ENCODE results near the gene ABCC9.

The ABCC9 gene

GRCh38 chr12:21940549-21941505 lies at the start of gene ABCC9:
Gene ABCC9 (minus strand): TSS chr12:21941426. CDS start chr12:21936674, 4,752 bp downstream.
- Mint-ChIP-seq H3K27ac (no peak within 1 kb of the TSS), H3K9me3 (peaks cover 17% of the 10 kb centered on the region), H3K36me3 (ENCODE audit: low read depth) (no peaks in the 10 kb centered on the region), H3K27me3 (peaks cover 65% of the 10 kb centered on the region), H3K4me1 (peaks cover 15% of the 10 kb centered on the region), H3K4me3 (peak within 1 kb of the TSS; percentile 61)
- ATAC-seq (peak; percentile 36), DNase-seq (peak; percentile 5)

- H3K27ac Mint-ChIP-seq: no peak overlapping the region
- H3K36me3 Mint-ChIP-seq (ENCODE audit: low read depth): no peaks in the 10 kb centered on the region
- peaks cover 3% of the 10 kb centered on the region for H3K27me3 Mint-ChIP-seq
- H3K4me3 Mint-ChIP-seq: no peak overlapping the region
- DNase-seq (no peak), ATAC-seq (no peak)
- no peaks in the 10 kb centered on the region for H3K9me3 Mint-ChIP-seq
- H3K4me1 Mint-ChIP-seq: no peaks in the 10 kb centered on the region
Observed at GRCh38 chr12:21989819-21990412, 48.7 kb upstream of the ABCC9 start.

DNA sequence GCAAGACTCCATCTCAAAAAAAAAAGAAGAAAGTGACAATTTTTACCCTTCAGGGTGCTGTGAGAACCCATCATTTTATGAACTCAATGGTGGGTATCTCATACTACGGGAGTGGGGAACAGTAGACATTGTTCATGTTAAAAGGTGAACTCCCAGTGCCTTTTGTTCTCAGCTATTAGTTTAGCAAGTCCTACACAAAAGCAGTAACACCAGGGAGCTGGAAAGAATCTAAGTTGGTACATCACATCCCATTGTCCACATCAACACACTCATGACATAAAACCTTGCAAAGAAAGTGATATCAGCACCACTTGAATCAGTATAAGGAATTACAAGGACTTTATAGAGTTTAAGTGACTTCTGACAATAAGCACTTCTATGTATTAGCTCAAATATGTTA lies 47.4 kb upstream of the ABCC9 start:
- no peak for DNase-seq
- Mint-ChIP-seq H3K4me3 (no peak overlapping the region), H3K36me3 (ENCODE audit: low read depth) (no peaks in the 10 kb centered on the region), H3K9me3 (no peaks in the 10 kb centered on the region), H3K27ac (no peak overlapping the region), H3K4me1 (no peaks in the 10 kb centered on the region), H3K27me3 (peaks cover 3% of the 10 kb centered on the region)
- no peak for ATAC-seq

GRCh38 chr12:21987755-21988154 lies 46.5 kb upstream of the ABCC9 start:
- Mint-ChIP-seq H3K36me3 (ENCODE audit: low read depth) (no peaks in the 10 kb centered on the region), H3K27me3 (peaks cover 3% of the 10 kb centered on the region), H3K9me3 (no peaks in the 10 kb centered on the region), H3K27ac (no peak overlapping the region), H3K4me3 (no peak overlapping the region), H3K4me1 (no peaks in the 10 kb centered on the region)
- ATAC-seq: no peak
- no peak for DNase-seq

DNA sequence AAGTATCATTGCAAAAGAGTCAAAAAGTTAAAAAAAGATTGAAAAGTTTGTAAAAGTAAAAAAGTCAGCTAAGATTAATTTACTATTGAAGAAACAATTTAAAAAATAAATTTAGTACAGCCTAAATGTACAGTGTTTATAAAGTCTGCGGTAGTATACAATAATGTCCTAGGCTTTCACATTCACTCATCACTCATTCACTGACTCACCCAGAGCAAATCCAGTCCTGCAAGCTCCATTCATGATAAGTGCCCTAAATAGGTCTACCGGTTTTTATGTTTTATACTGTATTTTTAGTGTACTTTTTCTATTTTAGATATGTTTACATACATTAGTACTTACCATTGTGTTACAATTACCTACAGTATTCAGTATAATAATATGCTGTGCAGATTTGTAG lies 43.9 kb upstream of the ABCC9 start:
- H3K9me3 Mint-ChIP-seq: no peaks in the 10 kb centered on the region

DNA sequence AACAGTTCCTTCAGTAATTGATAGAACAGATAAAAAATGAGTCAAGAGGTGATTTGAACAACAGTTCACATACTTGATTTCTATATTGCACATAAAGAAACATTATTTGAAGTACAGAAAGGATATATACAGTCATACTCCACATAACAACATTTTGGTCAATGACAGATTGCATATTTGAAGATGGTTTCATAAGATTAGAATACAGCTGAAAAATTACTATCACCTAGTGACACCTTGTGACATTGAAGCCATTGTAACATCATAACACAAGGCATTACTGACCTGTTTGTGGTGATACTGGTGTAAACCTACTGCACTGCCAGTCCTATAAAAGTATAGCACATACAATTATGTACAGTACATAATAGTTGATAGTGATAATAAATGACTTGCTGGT lies 43.1 kb upstream of the ABCC9 start:
- H3K4me3 Mint-ChIP-seq: no peak overlapping the region
- no peaks in the 10 kb centered on the region for H3K36me3 Mint-ChIP-seq (ENCODE audit: low read depth)
- H3K27me3 Mint-ChIP-seq: peaks cover 18% of the 10 kb centered on the region
- H3K4me1 Mint-ChIP-seq: no peaks in the 10 kb centered on the region
- no peak overlapping the region for H3K27ac Mint-ChIP-seq
- ATAC-seq (no peak), DNase-seq (no peak)
- H3K9me3 Mint-ChIP-seq: no peaks in the 10 kb centered on the region

More for the DNA sequence above, 43.9 kb upstream of the ABCC9 start:
- no peaks in the 10 kb centered on the region for H3K36me3 Mint-ChIP-seq (ENCODE audit: low read depth)
- no peak for DNase-seq
- no peak overlapping the region for H3K27ac Mint-ChIP-seq
- no peak overlapping the region for H3K4me3 Mint-ChIP-seq
- peaks cover 16% of the 10 kb centered on the region for H3K27me3 Mint-ChIP-seq
- no peak for ATAC-seq
- H3K4me1 Mint-ChIP-seq: no peaks in the 10 kb centered on the region

DNA sequence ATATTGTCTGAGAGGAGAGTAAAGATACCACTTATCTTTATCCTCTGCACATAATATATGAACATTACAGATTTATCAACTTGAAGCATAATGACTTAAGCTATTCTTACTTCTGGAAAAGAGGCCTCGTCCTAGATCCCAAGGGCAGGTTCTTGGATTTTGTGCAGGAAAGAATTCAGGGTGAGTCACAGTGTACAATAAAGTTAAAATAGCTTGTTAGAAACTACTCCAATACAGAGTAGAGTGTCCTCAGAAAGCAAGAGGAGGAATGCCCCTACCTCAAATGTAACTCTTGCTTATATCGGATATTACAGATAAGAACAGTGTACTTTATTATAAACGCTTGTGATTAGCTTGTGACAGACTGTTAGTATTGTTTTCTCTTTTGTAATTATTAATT lies 41.9 kb upstream of the ABCC9 start:
- peaks cover 21% of the 10 kb centered on the region for H3K27me3 Mint-ChIP-seq
- ATAC-seq (no peak), DNase-seq (no peak)
- no peaks in the 10 kb centered on the region for H3K4me1 Mint-ChIP-seq
- no peak overlapping the region for H3K4me3 Mint-ChIP-seq
- H3K9me3 Mint-ChIP-seq: no peaks in the 10 kb centered on the region
- no peaks in the 10 kb centered on the region for H3K36me3 Mint-ChIP-seq (ENCODE audit: low read depth)
- H3K27ac Mint-ChIP-seq: no peak overlapping the region

GRCh38 chr12:21980544-21980943 lies 39.3 kb upstream of the ABCC9 start:
- H3K36me3 Mint-ChIP-seq (ENCODE audit: low read depth): no peaks in the 10 kb centered on the region
- H3K9me3 Mint-ChIP-seq: no peaks in the 10 kb centered on the region
- no peak overlapping the region for H3K27ac Mint-ChIP-seq
- H3K4me1 Mint-ChIP-seq: no peaks in the 10 kb centered on the region
- H3K4me3 Mint-ChIP-seq: no peak overlapping the region
- no peak for DNase-seq
- H3K27me3 Mint-ChIP-seq: peaks cover 19% of the 10 kb centered on the region
- no peak for ATAC-seq

DNA sequence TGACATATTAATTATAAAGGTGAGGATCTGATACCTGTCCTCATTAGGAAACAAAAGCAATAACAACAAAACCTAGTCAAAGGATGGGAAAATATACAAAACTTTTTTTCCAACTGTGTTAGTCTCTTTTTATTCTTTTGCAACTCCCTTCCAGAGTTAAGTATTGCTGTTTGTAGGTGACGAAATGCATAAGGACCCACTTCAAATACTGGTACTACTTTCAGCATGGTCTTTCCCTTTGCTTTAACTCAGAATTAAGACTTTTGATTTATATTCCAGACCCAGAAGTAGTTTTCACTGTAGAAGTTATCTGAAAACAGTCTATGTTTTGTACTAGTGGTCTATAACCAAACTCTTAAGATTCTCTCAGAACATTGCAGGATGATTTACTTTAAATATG lies 34.1 kb upstream of the ABCC9 start:
- Mint-ChIP-seq H3K9me3 (no peaks in the 10 kb centered on the region), H3K4me1 (no peaks in the 10 kb centered on the region), H3K36me3 (ENCODE audit: low read depth) (no peaks in the 10 kb centered on the region), H3K27me3 (peaks cover 7% of the 10 kb centered on the region), H3K4me3 (no peak overlapping the region), H3K27ac (no peak overlapping the region)
- ATAC-seq (no peak), DNase-seq (no peak)

DNA sequence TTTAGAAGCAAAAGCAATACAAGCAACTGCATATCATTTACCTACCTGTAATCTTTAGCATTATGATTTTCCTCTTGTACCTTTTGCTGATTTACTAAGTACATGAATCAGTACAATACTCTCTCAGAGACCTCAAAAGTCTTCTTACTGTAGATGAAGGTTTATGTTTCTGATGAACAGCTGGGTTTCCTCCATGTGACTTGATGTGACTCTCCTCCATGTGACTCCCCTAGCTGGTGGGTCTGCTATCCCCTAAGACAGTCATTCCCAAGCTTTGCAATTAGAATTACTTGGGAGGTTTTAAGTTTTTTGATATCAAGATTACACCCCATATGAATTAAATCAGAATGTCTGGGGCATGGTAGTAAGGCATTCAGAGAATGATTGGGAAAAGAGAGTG lies 32.0 kb upstream of the ABCC9 start:
- Mint-ChIP-seq H3K36me3 (ENCODE audit: low read depth) (no peaks in the 10 kb centered on the region), H3K4me3 (no peak overlapping the region), H3K4me1 (no peaks in the 10 kb centered on the region), H3K9me3 (no peaks in the 10 kb centered on the region), H3K27ac (no peak overlapping the region), H3K27me3 (peaks cover 2% of the 10 kb centered on the region)
- no peak for ATAC-seq
- DNase-seq: no peak

DNA sequence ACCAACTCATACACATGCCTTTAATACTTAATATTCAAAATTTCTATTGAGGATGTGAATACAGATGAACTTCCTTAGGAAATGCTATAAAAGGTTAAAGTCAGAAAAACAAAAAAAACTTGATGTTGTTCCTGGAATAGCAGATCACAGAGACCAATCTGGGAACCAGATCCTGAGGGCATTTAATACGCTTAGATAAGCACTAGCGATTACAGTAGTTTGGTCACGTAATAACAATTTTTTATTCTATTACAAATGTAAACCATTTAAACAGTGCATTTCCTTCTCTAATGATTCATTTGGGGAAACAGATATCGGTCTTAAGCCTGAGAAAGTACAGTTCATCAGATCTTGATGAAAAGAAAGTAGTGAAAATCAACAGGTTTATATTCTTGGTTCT lies 30.8 kb upstream of the ABCC9 start:
- ATAC-seq: no peak
- no peaks in the 10 kb centered on the region for H3K36me3 Mint-ChIP-seq (ENCODE audit: low read depth)
- no peak overlapping the region for H3K4me3 Mint-ChIP-seq
- H3K4me1 Mint-ChIP-seq: no peaks in the 10 kb centered on the region
- peaks cover 2% of the 10 kb centered on the region for H3K27me3 Mint-ChIP-seq
- no peaks in the 10 kb centered on the region for H3K9me3 Mint-ChIP-seq
- no peak overlapping the region for H3K27ac Mint-ChIP-seq
- no peak for DNase-seq

GRCh38 chr12:21971344-21971743 lies 30.1 kb upstream of the ABCC9 start:
- Mint-ChIP-seq H3K27me3 (peaks cover 2% of the 10 kb centered on the region), H3K9me3 (no peaks in the 10 kb centered on the region), H3K27ac (no peak overlapping the region), H3K4me3 (no peak overlapping the region), H3K36me3 (ENCODE audit: low read depth) (no peaks in the 10 kb centered on the region), H3K4me1 (no peaks in the 10 kb centered on the region)
- DNase-seq: no peak
- ATAC-seq: no peak

DNA sequence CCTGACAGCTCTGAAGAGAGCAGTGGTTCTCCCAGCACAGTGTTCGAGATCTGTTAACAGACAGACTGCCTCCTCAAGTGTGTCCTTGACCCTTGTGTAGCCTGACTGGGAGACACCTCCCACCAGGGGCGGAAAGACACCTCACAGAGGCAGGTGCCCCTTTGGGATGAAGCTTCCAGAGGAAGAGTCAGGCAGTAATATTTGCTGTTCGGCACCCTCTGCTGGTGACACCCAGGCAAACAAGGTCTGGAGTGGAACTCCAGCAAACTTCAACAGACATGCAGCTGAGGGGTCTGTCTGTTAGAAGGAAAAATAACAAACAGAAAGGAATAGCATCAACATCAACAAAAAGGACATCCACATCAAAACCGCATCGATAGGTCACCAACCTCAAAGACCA lies 21.6 kb upstream of the ABCC9 start:
- Mint-ChIP-seq H3K36me3 (ENCODE audit: low read depth) (no peaks in the 10 kb centered on the region), H3K4me3 (no peak overlapping the region), H3K9me3 (peaks cover 4% of the 10 kb centered on the region), H3K27ac (no peak overlapping the region), H3K4me1 (no peaks in the 10 kb centered on the region), H3K27me3 (peaks cover 3% of the 10 kb centered on the region)
- ATAC-seq: no peak
- DNase-seq: no peak

- Mint-ChIP-seq H3K4me1 (no peaks in the 10 kb centered on the region), H3K4me3 (no peak overlapping the region), H3K36me3 (ENCODE audit: low read depth) (no peaks in the 10 kb centered on the region), H3K9me3 (peaks cover 4% of the 10 kb centered on the region), H3K27ac (no peak overlapping the region), H3K27me3 (peaks cover 3% of the 10 kb centered on the region)
- ATAC-seq: no peak
- no peak for DNase-seq
Observed at GRCh38 chr12:21962236-21962635, 21.0 kb upstream of the ABCC9 start.

GRCh38 chr12:21950649-21951048 lies 9.4 kb upstream of the ABCC9 start:
- DNase-seq: no peak
- no peaks in the 10 kb centered on the region for H3K4me1 Mint-ChIP-seq
- H3K27me3 Mint-ChIP-seq: peaks cover 5% of the 10 kb centered on the region
- ATAC-seq: no peak
- peaks cover 15% of the 10 kb centered on the region for H3K9me3 Mint-ChIP-seq
- H3K27ac Mint-ChIP-seq: no peak overlapping the region
- no peaks in the 10 kb centered on the region for H3K36me3 Mint-ChIP-seq (ENCODE audit: low read depth)
- H3K4me3 Mint-ChIP-seq: no peak overlapping the region

Measured in activated naive CD8-positive, alpha-beta T cell treated with anti-CD3 and anti-CD28 coated beads, Interleukin-2, amount 50 U/mL, for 24 hours (primary cell).